Measurements from ENCODE around the gene ENPP3. TPM values are rescaled to one million over a fixed set of nuclear protein-coding genes. Genes with fewer than 3 reads are reported as not detected.

The ENPP3 gene
- total RNA-seq, 1 experiment from 2014 or later: 0.45 TPM

DNA sequence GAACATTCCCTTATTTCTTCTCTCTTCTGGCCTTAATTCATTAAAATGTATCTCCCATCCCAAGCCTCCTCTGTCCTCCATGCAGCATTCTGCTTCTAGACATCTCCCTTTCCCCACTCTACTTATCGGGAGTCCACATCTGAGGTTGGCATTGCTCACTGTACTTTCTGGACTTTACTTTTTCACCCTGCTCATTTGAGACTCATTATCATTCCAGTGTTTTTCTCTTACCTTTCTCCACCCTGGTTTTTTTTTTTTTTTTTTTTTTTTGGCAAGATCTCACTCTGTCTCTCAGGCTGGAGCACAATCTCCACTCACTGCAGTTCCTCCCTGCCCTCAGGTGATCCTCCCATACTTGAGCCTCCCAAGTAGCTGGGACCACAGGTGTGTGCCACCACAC is 4.5 kb downstream of the ENPP3 start:
- Histone ChIP-seq H3K4me1 (ENCODE audit: insufficient read depth, low read length, poor library complexity, severe bottlenecking) (no peaks in the 10 kb centered on the region), H3K27ac (ENCODE audit: low read depth, low read length, poor library complexity, severe bottlenecking) (no peak overlapping the region), H3K27me3 (replicated peaks; ENCODE audit: insufficient read depth, low read depth, low read length, poor library complexity) (no peaks in the 10 kb centered on the region), H3K4me3 (ENCODE audit: low read depth, low read length, poor library complexity, severe bottlenecking) (no peak overlapping the region), H3K9me3 (ENCODE audit: low read depth, low read length, poor library complexity, severe bottlenecking) (no peaks in the 10 kb centered on the region), H3K36me3 (ENCODE audit: insufficient read depth, low read length, poor library complexity, severe bottlenecking) (no peaks in the 10 kb centered on the region)
- BruUV-seq (replicated peaks): no TSS peak
- POLR2A ChIA-PET (ENCODE audit: low non-redundant PET): no interaction called here
- CTCF ChIA-PET: no interaction called here
- TF ChIP-seq, protein P1, sequence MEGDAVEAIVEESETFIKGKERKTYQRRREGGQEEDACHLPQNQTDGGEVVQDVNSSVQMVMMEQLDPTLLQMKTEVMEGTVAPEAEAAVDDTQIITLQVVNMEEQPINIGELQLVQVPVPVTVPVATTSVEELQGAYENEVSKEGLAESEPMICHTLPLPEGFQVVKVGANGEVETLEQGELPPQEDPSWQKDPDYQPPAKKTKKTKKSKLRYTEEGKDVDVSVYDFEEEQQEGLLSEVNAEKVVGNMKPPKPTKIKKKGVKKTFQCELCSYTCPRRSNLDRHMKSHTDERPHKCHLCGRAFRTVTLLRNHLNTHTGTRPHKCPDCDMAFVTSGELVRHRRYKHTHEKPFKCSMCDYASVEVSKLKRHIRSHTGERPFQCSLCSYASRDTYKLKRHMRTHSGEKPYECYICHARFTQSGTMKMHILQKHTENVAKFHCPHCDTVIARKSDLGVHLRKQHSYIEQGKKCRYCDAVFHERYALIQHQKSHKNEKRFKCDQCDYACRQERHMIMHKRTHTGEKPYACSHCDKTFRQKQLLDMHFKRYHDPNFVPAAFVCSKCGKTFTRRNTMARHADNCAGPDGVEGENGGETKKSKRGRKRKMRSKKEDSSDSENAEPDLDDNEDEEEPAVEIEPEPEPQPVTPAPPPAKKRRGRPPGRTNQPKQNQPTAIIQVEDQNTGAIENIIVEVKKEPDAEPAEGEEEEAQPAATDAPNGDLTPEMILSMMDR (conservative IDR thresholded peaks at IDR 0.05; ENCODE audit: low read depth, low read length): no peak
- TF ChIP-seq EZH2 (IDR thresholded peaks at IDR 0.05; ENCODE audit: borderline replicate concordance, low read depth, low read length, poor library complexity, severe bottlenecking): no peak
- intact Hi-C loops (cut with micrococcal nuclease; ENCODE audit: unreplicated experiment): no loop called here
- DNase-seq (ENCODE audit: low spot score): no peak

DNA sequence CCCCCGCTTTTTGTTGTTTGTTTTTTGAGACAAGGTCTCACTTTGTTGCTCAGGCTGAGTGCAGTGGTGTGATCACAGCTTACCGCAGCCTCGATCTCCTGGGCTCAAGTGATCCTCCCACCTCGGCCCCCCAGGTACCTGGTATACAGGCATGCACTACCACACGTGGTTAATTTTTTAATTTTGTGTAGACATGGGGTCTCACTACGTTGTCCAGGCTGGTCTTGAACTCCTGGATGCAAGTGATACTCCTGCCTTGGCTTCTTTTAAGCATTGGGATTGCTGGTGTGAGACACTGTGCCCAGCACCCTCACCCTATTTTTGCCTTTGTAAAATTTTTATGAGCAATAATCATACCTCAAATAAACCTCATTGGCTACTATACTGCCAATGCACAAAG is 5.5 kb downstream of the ENPP3 start:
- no peak overlapping the region for H3K27ac ChIP-seq (ENCODE audit: low read depth, low read length, poor library complexity, severe bottlenecking)
- ChIA-PET POLR2A (ENCODE audit: low non-redundant PET) (no interaction called here), CTCF (interaction anchor here (1.6 kb wide), 1 partner anchor 14 kb away, joined by 4 read pairs; no protein-coding TSS in a partner anchor)
- no peaks in the 10 kb centered on the region for H3K27me3 ChIP-seq (replicated peaks; ENCODE audit: insufficient read depth, low read depth, low read length, poor library complexity)
- no peak for TF ChIP-seq EZH2 (IDR thresholded peaks at IDR 0.05; ENCODE audit: borderline replicate concordance, low read depth, low read length, poor library complexity, severe bottlenecking)
- TF ChIP-seq, protein P1 (conservative IDR thresholded peaks at IDR 0.05; ENCODE audit: low read depth, low read length): no peak
- H3K9me3 ChIP-seq (ENCODE audit: low read depth, low read length, poor library complexity, severe bottlenecking): no peaks in the 10 kb centered on the region
- no peak overlapping the region for H3K4me3 ChIP-seq (ENCODE audit: low read depth, low read length, poor library complexity, severe bottlenecking)
- H3K36me3 ChIP-seq (ENCODE audit: insufficient read depth, low read length, poor library complexity, severe bottlenecking): no peaks in the 10 kb centered on the region
- BruUV-seq (replicated peaks): no TSS peak
- H3K4me1 ChIP-seq (ENCODE audit: insufficient read depth, low read length, poor library complexity, severe bottlenecking): no peaks in the 10 kb centered on the region
- intact Hi-C loops (cut with micrococcal nuclease; ENCODE audit: unreplicated experiment): no loop called here
- DNase-seq (ENCODE audit: low spot score): no peak

DNA sequence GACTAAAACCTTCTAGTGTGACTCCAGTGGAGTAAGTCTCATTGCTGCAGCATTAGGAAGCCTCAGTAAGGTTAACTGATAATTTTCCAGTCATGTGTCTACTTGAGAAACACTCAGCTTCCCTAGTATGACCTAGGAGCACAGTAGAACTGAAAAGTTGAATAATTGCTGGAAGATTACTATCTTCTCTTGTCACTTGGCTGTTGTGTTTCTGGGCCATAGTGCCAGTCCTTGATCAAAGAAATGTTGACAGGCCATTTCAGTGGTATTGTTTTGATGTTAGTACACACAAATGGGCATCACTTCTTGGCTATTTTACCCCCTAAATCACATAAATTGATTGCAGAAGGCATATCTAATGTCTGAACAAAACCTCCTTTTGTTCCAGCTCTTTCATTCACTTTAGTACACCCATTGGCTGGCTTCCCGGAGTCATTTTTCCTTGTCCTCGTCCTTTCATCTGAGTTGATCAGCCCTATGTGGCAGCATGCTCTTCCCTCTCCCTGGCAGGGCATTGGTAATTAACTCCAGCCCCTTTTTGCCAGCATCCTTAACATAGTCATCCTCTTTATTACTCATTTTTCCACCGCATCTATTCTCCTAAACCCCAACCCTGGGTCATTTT is 6.0 kb downstream of the ENPP3 start:
- ChIA-PET POLR2A (ENCODE audit: low non-redundant PET) (no interaction called here), CTCF (interaction anchor here (1.6 kb wide), 1 partner anchor 14 kb away, joined by 4 read pairs; no protein-coding TSS in a partner anchor)
- Histone ChIP-seq H3K27ac (ENCODE audit: low read depth, low read length, poor library complexity, severe bottlenecking) (no peak overlapping the region), H3K27me3 (replicated peaks; ENCODE audit: insufficient read depth, low read depth, low read length, poor library complexity) (no peaks in the 10 kb centered on the region), H3K36me3 (ENCODE audit: insufficient read depth, low read length, poor library complexity, severe bottlenecking) (no peaks in the 10 kb centered on the region), H3K9me3 (ENCODE audit: low read depth, low read length, poor library complexity, severe bottlenecking) (no peaks in the 10 kb centered on the region), H3K4me1 (ENCODE audit: insufficient read depth, low read length, poor library complexity, severe bottlenecking) (no peaks in the 10 kb centered on the region), H3K4me3 (ENCODE audit: low read depth, low read length, poor library complexity, severe bottlenecking) (no peak overlapping the region)
- peak; percentile 87 for DNase-seq (ENCODE audit: low spot score)
- no TSS peak for BruUV-seq (replicated peaks)
- intact Hi-C loops (cut with micrococcal nuclease; ENCODE audit: unreplicated experiment): no loop called here
- TF ChIP-seq, protein P1 (conservative IDR thresholded peaks at IDR 0.05; ENCODE audit: low read depth, low read length): no peak
- no peak for TF ChIP-seq EZH2 (IDR thresholded peaks at IDR 0.05; ENCODE audit: borderline replicate concordance, low read depth, low read length, poor library complexity, severe bottlenecking)

Measured in A673 (cell line).